Panc1 (cell line): Measurements from ENCODE around the gene HPCAL1. TPM values are rescaled to one million over a fixed set of nuclear protein-coding genes. Genes with fewer than 3 reads are reported as not detected.

Experiments used
- ATAC-seq: fragments of 200-7000 bp; cut with Tn5 transposase; 2 replicates; pipeline ENCODE4 v1.9.1; 2020; ENCODE audit warnings: mild to moderate bottlenecking, moderate library complexity
- BruUV-seq: library from RNA; stranded (reverse); fragments of 400-500 nt; replicated peaks from 2 replicates; lab custom pipeline; 2021; lab: Mats Ljungman, UMichigan
- CTCF ChIA-PET: fragments of 300-600 bp; sonication (Branson Sonifier 250); formaldehyde crosslinking; loops from one replicate; lab custom pipeline; 2022; ENCODE audit warnings: antibody characterized with exemption; lab: Charles Lee
- POLR2A ChIA-PET: fragments of 300-600 bp; sonication (Branson Sonifier 250); formaldehyde crosslinking; loops from one replicate; lab custom pipeline; 2022; ENCODE audit warnings: antibody characterized with exemption; lab: Charles Lee
- DNase-seq: peaks from one replicate; pipeline ENCODE4 v3.0.0-alpha.2; 2010; ENCODE audit warnings: low read depth, low spot score
- H3K27ac ChIP-seq: 2 replicates; pipeline ENCODE4 v1.5.1; 2011; ENCODE audit warnings: mild to moderate bottlenecking, low read length, inconsistent platforms
- H3K27me3 ChIP-seq: fragments of 200-500 bp; sonication (Bioruptor generic); 2 replicates; pipeline ENCODE4 v1.6.0; 2014; ENCODE audit warnings: low read length, inconsistent platforms; ENCODE audit not compliant: control insufficient read depth, insufficient read depth
- H3K36me3 ChIP-seq: fragments of 200-500 bp; sonication (Bioruptor generic); 2 replicates; pipeline ENCODE4 v1.5.1; 2014; ENCODE audit warnings: inconsistent platforms, mild to moderate bottlenecking, low read length, moderate library complexity; ENCODE audit not compliant: control insufficient read depth, insufficient read depth
- H3K4me1 ChIP-seq: 2 replicates; pipeline ENCODE4 v1.5.1; 2011; ENCODE audit warnings: inconsistent platforms, mild to moderate bottlenecking, low read length, moderate library complexity; ENCODE audit not compliant: control insufficient read depth, insufficient read depth
- H3K4me3 ChIP-seq, 2 experiments: 2 replicates each; pipeline ENCODE4 v1.5.1; 2011 to 2012; ENCODE audit warnings: low read depth in 2 of 2, low read length in 2 of 2, mild to moderate bottlenecking in 2 of 2, inconsistent platforms in 1 of 2, moderate library complexity in 1 of 2
- H3K9me3 ChIP-seq: fragments of 200-500 bp; sonication (Bioruptor generic); 2 replicates; pipeline ENCODE4 v1.5.1; 2014; ENCODE audit warnings: low read depth, mild to moderate bottlenecking, inconsistent platforms, low read length, moderate library complexity; ENCODE audit not compliant: control insufficient read depth, insufficient read depth
- POLR2AphosphoS5 ChIP-seq: IDR thresholded peaks from 2 replicates; pipeline ENCODE4 v1.6.1; 2012; ENCODE audit warnings: mild to moderate bottlenecking, low read depth, low read length, moderate library complexity
- SIN3A ChIP-seq: IDR thresholded peaks from 2 replicates; pipeline ENCODE4 v1.6.1; 2012; ENCODE audit warnings: low read depth, mild to moderate bottlenecking, low read length, moderate library complexity, borderline replicate concordance; ENCODE audit not compliant: insufficient read depth
- TCF7L2 ChIP-seq: IDR thresholded peaks from 2 replicates; pipeline ENCODE4 v1.6.1; 2011; ENCODE audit warnings: mild to moderate bottlenecking, low read depth, low read length, inconsistent platforms
- in situ Hi-C: cut with HindIII; loops from 2 replicates; pipeline ENCODE4 v1.10.0; 2016; ENCODE audit warnings: low sequenced_read_pairs, low pct_unique_long_range_greater_than_20kb
- intact Hi-C: fragments of 100-400 bp; cut with micrococcal nuclease; formaldehyde crosslinking; loops from one replicate; pipeline ENCODE4 v1.10.0; 2022; ENCODE audit not compliant: unreplicated experiment
- total RNA-seq: library from RNA; stranded (reverse); gene quantifications from one replicate; pipeline ENCODE4 v1.2.1, GENCODE V29; 2021; ENCODE audit not compliant: unreplicated experiment
- TF ChIP-seq, protein P1 (sequence below), 2 experiments: IDR thresholded peaks; 2 replicates each; pipeline ENCODE4 v1.6.1; 2011 to 2012; ENCODE audit warnings: low read depth in 2 of 2, control low read depth in 1 of 2, low read length in 1 of 2, mild to moderate bottlenecking in 1 of 2, moderate library complexity in 1 of 2; ENCODE audit not compliant: insufficient read depth in 1 of 2
- TF ChIP-seq, protein P2 (sequence below): fragments of 450-650 bp; IDR thresholded peaks from 2 replicates; pipeline ENCODE4 v1.5.1; 2017; ENCODE audit warnings: mild to moderate bottlenecking

HPCAL1 gene
- total RNA-seq, 1 experiment from 2014 or later: 234 TPM

DNA sequence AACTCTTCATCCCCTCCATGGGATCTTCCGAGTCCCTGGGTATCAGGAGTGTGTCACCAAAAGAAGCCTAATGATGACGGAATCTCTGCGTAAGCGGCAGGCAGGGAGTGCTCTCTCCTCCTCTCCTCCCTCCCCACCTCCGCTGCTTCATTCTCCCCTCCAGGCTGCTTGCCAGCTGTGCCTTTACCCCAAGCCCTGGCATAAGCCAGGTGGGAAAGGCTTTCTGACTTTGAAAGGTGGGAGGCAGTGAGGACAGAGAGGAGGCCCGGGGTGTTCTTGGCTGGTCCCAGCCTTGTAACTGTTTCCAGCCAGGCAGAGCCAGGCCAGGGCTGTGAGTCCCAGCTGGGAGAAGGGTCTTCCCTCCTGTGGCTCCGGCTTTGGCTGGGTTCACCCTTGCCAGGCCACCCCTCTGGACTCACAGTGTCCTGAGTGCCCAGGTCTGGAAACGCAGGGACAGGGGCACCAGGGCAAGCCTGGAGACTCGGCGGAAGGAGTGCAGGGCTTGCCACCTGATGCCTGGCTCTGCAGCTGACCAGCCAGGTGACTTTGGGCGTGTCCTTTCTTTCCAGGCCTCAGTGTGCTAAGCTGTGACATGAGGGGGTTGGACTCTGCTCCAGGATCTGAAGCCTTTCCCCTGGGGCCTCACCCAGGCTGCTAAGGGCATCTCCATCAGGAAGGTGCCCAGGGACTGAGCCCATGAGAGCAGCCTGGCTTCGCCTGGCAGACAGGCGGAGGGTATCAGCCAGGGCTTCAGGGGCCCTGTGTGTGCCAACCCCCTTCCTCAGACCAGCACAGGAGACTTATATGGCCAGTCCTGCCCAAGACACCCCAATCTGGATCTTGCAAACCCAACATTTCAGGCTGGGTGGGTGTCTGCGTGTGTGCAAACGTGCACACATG is 32.7 kb upstream of the HPCAL1 start:
- TF ChIP-seq, protein P1, sequence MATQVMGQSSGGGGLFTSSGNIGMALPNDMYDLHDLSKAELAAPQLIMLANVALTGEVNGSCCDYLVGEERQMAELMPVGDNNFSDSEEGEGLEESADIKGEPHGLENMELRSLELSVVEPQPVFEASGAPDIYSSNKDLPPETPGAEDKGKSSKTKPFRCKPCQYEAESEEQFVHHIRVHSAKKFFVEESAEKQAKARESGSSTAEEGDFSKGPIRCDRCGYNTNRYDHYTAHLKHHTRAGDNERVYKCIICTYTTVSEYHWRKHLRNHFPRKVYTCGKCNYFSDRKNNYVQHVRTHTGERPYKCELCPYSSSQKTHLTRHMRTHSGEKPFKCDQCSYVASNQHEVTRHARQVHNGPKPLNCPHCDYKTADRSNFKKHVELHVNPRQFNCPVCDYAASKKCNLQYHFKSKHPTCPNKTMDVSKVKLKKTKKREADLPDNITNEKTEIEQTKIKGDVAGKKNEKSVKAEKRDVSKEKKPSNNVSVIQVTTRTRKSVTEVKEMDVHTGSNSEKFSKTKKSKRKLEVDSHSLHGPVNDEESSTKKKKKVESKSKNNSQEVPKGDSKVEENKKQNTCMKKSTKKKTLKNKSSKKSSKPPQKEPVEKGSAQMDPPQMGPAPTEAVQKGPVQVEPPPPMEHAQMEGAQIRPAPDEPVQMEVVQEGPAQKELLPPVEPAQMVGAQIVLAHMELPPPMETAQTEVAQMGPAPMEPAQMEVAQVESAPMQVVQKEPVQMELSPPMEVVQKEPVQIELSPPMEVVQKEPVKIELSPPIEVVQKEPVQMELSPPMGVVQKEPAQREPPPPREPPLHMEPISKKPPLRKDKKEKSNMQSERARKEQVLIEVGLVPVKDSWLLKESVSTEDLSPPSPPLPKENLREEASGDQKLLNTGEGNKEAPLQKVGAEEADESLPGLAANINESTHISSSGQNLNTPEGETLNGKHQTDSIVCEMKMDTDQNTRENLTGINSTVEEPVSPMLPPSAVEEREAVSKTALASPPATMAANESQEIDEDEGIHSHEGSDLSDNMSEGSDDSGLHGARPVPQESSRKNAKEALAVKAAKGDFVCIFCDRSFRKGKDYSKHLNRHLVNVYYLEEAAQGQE (IDR thresholded peaks at IDR 0.05; ENCODE audit: insufficient read depth in 1 of 2, low read depth in 2 of 2, low read length in 1 of 2): no peak
- TF ChIP-seq, protein P2, sequence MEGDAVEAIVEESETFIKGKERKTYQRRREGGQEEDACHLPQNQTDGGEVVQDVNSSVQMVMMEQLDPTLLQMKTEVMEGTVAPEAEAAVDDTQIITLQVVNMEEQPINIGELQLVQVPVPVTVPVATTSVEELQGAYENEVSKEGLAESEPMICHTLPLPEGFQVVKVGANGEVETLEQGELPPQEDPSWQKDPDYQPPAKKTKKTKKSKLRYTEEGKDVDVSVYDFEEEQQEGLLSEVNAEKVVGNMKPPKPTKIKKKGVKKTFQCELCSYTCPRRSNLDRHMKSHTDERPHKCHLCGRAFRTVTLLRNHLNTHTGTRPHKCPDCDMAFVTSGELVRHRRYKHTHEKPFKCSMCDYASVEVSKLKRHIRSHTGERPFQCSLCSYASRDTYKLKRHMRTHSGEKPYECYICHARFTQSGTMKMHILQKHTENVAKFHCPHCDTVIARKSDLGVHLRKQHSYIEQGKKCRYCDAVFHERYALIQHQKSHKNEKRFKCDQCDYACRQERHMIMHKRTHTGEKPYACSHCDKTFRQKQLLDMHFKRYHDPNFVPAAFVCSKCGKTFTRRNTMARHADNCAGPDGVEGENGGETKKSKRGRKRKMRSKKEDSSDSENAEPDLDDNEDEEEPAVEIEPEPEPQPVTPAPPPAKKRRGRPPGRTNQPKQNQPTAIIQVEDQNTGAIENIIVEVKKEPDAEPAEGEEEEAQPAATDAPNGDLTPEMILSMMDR: no peak
- TF ChIP-seq SIN3A: no peak
- no peak for TF ChIP-seq TCF7L2
- TF ChIP-seq POLR2AphosphoS5: no peak
- Histone ChIP-seq H3K36me3 (no peaks in the 10 kb centered on the region), H3K9me3 (no peaks in the 10 kb centered on the region), H3K4me3 (no peak overlapping the region), H3K4me1 (peaks cover 20% of the 10 kb centered on the region), H3K27ac (peak overlapping the region; percentile 58), H3K27me3 (no peaks in the 10 kb centered on the region)
- ChIA-PET POLR2A (no interaction called here), CTCF (interaction anchor here (1.3 kb wide), 1 partner anchor 138 kb away, joined by 4 read pairs; no protein-coding TSS in a partner anchor)
- ATAC-seq (peak; percentile 28), DNase-seq (no peak)
- intact Hi-C loops (no loop called here), in situ Hi-C loops (no loop called here)
- no TSS peak for BruUV-seq

DNA sequence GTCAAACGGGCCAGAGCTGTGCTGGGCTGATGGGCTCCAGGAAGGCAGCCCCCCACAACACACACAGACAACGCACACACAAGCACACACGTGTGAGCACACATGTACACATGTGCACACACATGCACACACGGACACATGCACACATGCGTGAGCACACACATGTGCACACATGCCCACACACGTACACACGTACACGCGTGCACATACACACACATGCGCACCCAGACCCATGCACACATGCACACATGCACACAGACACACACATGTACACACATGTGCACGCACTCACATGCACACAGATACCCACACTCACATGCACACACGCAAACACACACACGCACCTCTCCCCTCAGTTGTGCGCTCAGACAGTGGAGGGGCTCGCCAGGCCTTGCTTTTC is 31.2 kb upstream of the HPCAL1 start:
- in situ Hi-C loops (no loop called here), intact Hi-C loops (no loop called here)
- ChIA-PET CTCF (interaction anchor here (0.6 to 1.3 kb wide), 3 partner anchors 34 to 137 kb away, joined by 3 to 4 read pairs (median 3); no protein-coding TSS in a partner anchor), POLR2A (no interaction called here)
- H3K4me3 ChIP-seq: no peak overlapping the region
- H3K27me3 ChIP-seq: no peaks in the 10 kb centered on the region
- no peak overlapping the region for H3K27ac ChIP-seq
- TF ChIP-seq, protein P1 (IDR thresholded peaks at IDR 0.05; ENCODE audit: insufficient read depth in 1 of 2, low read depth in 2 of 2, low read length in 1 of 2): peak in 1 of 2 experiments; percentile 45; a peak in 1 of 4 replicates
- TF ChIP-seq POLR2AphosphoS5: no peak
- peaks cover 20% of the 10 kb centered on the region for H3K4me1 ChIP-seq
- no TSS peak for BruUV-seq
- no peak for DNase-seq
- no peak for ATAC-seq
- no peaks in the 10 kb centered on the region for H3K9me3 ChIP-seq
- no peaks in the 10 kb centered on the region for H3K36me3 ChIP-seq
